HG03432 (cell line): ENCODE data around the gene TET3.

Experiments
- ATAC-seq: cut with Tn5 transposase; IDR thresholded peaks from one replicate; pipeline ENCODE4 v1.9.1; 2021; ENCODE audit warnings: mild to moderate bottlenecking, moderate library complexity; ENCODE audit not compliant: unreplicated experiment

The TET3 gene

DNA sequence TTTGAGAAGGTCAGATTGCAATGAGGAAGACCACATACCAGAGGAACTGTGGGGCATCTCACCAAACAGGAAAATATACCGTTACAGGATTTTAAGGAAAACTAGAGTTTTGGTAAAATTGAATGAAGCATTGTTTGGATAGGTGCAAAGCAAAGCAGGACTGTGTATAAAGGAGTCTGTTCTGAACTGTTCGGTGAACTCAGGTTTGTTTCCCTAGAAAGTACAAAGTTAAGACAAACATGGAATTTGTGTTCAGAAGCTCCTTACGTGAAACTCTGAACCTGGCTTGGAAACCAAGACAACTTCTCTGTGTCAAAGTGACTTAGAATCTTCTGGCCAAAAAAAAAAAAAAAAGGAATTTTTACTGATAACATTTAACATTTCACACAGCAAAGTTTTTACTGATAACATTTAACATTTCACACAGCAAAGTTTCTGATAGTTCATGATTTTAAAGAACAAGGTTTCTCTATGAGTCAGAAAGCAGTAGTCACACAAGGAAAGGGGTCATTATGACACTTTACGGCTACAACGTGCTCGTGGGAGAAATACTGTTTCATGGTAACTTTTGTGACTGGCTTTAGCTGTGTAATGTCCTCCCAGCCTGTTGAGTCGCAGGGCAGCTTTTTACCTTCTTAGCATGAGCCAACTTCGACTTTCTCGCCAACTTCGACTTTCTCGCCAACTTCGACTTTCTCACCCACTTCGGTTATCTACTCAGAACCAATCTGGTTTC, 21.2 kb upstream of the TET3 start:
- ATAC-seq, result peak; percentile 73

DNA sequence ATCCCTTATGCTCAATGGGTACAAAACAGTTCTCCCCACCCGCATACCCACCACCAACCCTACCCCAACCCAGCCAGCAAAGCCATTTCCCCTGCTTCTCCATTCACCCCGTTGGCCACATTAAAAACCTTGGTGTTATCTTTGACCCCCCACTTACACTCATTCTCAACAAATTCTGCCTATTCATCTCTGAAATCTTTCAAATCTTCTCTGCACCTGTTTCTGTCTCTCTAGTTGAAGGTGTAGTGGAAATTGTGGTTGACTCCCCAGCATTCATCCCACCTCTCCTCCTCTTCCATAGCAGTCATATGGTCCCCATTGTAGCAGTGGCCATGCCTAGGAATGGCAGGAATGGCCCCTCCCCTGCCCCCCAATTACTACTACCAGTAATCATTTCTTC, 20.5 kb upstream of the TET3 start:
- ATAC-seq, result peak; percentile 24

DNA sequence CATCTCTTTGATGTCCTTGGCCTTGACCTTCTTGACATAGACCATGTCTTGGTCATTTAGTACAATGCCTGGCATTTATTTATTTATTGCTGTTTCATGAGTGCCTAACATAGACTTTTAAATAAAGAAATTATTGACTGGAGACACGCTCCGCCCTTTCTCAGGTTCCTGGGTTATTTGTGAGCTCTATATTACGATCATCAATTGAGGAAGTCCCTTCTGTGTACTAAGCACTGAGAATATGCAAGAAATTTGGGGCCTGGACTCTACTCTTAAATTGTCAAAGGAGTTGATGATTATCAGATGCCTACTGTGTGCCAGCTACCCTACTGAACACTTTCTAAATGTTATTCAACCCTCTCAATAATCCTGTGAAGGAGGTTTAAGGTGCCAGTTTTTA, 19.7 kb upstream of the TET3 start:
- ATAC-seq, result no peak

DNA sequence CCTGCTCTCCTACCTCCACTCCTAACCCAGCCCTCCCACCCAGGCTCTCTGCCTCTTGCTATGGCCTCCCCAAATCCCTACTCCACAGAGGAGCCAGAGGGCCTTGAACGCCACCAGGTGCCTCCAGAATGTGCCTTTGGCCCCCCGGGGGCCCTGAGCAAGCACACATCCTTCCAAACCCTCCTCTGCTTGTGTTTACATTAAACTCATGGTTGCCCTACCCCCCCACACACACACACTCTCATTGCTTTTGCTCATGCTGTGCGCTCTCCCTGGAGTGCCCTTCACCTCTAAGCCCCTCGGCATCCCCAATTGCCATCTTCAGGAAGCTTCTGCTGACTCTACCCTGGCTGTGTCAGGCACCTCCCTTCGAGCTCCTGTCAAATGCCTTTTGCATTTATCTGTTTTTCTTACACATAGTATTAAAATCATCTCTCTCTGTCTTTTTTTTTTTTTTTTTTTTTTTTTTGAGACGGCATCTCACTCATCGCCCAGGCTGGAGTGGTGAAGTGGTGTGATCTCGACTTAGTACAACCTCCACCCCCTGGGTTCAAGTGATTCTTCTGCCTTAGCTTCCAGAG, 16.3 kb upstream of the TET3 start:
- no peak for ATAC-seq

DNA sequence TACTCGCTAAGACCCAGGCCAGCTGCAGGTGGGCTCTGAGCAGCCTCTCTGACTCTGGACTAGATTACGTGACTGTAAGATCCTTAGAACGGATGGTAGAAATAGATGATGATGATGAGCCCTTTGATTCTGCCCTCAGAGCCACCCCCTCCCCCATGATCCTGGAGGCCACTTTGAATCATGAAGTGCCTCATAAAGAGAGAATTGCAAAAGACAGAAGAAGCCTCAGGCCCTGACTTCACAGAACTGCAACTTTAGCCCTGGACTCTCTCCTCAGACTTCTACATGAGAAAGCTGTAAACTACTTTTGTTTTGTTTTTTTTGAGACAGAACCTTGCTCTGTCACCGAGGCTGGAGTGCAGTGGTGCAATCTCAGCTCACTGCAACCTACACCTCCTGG, 15.4 kb upstream of the TET3 start:
- ATAC-seq, result no peak

DNA sequence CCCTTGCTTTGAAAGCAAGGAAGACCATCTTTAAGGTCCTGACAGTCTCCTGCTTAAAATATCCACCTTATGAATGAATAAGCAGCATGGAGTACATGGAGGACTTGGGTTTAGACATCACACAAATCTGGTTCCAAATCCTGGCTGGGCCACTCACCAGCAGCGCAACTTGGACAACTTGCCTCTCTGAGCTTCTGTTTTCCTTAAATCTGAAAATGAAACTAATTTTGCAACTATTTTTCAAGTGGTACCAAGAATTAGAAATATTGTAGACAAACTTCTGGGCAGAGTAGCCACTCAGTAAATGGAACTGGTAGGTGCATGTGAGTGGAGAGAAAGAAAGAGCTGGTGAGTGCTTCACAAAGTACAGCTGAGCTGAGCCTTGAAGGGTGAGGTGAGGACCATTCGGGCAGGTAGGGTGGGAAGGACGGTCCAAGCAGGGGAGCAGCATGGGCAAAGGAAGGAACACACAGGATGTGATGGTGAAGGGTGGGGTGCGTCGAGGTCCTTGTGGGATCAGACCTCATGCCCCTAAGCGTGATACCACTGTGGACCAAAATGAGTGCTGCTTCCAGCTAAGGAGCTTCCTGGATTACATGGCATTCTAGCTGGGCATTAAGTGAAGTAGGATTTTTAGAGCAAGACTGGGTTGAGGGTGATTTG, 14.4 kb upstream of the TET3 start:
- no peak for ATAC-seq

DNA sequence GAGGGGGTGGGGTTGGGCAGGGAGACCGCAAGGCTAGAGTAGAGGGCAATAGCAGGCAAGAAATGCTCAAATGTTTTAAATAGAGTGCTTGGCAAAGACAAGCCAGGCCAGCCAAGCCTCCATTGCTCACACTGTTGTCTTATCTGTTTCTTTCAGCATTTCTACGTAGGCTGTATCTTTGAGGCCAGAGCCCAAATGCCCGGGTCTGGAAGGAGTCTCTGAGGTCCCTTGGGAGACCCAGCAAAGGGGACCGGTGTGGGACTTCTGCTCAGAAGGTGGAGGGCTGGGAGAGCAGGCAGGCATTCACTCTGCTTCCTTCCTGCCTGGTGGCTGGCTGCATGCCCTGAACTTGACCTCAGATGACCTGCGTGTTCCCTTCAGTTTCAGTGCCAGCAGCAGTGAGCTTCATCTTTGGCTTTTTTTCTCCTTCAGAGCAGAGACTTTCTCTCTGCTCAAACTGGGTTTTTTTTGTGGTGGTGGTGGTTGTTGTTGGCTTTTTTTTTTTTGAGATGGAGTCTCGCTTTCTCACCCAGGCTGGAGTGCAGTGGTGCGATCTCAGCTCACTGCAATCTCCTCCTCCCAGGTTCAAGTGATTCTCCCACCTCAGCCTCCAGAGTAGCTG, 13.7 kb upstream of the TET3 start:
- peak; percentile 87 for ATAC-seq

DNA sequence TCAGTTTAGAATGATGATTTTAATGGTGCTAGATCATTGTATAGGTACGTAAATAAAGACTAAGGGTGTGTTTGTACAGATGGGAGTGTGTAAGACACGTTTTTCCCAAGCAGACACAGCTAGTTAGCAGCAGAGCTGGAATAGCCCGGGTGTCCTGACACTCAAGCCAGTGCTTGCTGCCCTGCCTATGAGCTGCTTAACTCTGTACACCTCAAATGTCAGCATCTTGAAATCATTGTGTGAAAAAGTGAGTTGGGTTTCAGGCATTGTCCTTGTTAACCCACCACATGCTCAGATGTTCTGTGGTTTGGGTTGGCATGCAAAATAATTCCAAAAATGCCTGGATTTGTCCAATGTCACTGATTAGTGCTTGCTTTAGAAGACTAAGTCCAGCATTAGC, 13.0 kb upstream of the TET3 start:
- ATAC-seq, result no peak

DNA sequence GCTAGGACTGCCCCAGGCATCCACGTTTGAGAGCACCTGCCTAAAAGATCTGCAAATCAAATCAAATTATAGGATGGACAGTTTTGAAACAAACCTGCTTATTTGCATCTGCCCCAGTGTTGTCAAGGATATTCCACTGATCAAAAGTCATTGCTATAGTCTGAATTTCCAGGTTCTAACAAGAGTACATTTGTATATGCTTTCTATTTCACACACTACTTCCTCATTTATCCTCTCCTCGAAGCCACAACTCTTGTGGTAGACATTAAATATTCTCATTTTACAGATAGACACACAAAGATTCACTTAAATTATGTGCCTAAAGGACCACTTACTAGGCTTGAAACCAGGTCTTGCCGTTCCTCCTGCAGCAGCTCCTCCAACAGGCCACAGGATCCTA, 11.9 kb upstream of the TET3 start:
- peak; percentile 38 for ATAC-seq

DNA sequence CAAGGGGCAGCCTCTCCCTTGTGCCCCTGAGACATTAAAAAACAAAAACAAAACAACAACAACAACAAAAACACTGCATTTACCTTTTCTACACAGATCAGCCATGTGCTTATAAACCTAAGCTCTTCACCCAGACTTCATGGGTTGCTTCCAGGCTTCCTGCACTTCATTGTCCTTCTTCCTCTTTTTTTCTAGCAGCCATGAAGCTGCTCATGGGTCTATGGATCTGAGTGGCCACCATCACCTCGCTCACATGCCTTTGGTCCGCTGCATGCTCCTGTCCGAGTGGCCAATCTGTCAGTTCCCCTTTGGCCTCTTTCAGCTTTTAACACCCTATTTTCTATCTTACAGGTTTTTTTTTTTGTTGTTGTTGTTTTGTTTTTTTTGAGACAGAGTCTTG, 9.0 kb upstream of the TET3 start:
- ATAC-seq, result no peak

DNA sequence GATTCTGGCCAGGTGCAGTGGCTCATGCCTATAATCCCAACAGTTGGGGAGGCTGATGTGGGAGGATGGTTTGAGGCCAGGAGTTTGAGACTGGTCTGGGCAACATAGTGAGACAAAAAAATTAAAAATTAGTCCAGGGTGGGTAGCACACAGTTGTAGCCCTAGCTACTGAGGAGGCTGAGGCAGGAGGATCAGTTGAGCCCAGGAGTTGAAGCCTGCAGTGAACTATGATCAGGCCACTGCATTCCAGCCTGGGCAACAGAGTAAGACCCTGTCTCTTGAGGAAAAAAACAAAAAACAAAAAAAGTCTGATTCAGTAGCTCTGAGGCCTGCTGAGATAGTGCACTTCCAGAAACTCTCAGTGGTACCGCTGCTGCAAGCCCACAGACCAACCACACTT, 7.9 kb upstream of the TET3 start:
- ATAC-seq, result no peak

DNA sequence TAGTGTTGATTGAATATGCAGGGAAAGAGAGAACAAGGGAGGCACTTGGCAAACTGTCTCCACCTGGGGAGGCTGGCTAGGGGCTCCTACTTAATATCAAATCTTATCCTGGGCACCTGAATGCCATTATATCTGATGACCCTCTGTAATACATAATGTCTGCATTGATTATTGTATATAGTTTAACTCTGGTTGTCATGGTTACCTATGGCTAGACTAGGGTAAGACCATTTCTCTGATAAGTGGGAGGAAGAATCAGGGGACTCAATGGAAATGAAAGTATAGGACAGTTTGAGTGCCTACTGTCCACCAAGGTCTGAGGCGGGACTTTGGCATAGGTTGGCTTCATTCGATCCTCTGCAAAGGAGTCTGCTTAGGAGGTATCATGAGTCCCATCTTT, 7.2 kb upstream of the TET3 start:
- ATAC-seq, result no peak

DNA sequence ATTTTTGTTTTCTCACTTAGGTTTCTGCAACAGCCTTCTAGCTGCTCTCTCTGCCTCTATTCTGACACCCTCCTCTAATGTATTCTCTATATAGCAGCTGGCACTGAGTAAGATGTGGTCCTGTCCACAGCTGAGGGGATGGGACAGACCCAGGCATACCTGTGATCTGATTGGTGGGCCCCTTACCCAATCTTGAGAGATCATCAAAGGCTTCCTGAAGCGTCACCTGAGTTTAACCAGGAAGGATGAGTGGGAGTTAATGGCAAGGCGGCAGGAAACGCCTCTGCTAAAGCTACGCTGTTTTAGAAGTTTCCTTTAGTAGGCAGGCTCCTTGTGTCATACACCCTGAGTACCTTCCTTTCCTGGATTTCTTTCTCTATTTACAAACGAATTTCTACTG, 5.7 kb upstream of the TET3 start:
- peak; percentile 55 for ATAC-seq

DNA sequence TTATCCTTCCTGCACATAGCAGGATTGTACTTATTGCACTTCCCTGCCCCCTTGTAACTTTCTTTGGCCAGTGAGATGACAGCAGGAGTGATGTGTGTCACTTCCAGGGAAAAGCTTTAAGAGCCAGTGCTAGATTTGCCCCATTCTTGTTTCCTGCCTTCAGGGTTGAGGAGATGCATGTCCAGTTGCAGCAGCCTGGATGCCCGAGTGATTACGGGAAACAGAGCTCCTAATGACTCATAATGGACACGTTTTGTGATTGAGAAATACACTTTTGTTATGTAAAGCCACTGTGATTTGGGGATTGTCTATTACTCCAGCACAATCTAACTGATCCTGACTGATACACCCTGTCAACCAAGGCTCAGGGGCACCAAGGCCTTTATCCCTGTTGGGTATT, 5.0 kb upstream of the TET3 start:
- ATAC-seq, result no peak

DNA sequence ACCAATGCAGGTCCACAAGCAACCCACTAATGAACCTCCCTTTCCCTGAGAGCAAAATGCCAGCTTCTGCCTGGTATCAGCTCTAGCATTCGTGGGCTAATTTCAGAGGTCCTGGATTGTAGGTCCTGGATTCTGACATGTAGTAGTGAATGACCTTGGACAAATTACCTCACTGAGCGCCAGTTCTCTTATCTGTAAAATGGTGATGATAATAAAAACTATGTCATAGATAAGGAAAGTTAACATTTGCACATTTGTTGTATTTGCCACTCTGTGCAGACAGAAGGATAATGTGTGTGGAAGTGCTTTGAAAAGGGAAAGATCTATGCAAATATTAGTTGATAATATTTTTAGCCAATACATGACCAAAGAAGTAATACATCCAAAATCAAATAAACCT, 4.1 kb upstream of the TET3 start:
- no peak for ATAC-seq

DNA sequence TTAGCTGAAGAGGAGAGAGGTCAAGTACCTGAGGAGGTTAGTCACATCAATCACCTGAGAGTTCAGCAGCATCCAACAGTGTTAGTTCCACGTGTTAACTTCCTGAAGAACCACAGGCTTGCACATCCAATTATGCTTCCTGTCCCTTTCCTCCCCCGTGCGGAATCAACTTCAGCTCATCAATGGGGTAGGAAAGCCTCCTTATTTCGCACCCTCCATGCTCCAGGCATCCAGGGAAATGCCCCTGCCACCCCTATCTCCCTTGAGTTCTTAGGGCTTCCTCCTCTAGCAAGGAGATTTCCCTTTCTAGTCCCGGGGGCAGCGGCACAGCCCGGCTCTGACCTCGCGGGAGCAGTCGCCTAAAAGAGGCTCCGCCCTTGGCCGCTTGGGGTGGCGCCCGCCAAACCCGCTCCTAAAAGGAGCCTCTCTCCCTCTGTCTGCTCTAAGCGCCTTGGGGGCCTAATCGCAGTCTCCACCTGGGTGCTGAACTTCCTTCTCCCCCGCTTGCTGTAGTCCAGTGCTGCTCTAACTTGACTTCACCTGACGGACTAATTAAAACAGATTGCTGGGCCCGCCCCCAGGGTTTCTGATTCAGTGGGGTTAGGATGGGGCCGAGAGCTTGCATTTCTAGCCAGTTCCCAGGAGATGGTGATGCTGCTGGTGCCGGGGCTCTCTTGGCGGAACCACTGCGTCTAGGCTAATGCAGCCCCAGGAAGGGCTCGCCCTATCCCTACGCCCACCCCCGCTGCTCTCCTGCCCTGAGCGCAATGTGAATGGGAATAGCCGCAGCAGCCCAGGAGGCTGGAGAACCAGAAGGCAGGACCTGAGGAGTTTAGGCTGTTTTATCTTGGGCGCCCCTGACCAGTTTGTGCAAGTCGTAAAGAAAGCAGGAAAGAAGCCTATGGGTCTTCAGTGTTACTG, 3.4 kb upstream of the TET3 start:
- ATAC-seq, result peak; percentile 36

DNA sequence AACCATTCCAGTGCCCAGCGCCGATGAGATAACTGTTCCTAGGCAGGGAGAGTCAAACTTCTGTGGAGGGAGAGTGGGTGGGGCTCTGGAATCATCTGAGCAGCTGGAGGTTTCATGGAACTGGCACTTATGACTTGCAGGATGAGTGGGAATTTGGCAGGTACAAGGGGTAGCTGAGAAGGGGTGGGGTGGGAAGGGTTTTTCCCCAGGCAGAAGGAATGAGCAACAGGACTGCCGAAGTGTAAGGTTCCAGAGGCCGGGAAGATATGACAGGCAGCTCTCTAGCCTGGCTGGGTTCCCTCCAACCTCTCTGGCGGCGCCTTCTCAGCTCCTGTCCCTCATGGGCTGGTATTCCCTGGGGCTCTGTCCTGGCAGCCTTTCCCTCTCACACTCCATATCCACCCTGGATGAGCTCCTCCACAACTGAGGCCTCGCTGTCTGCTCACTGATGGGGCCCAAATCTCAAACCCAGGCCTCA, 2.5 kb upstream of the TET3 start:
- ATAC-seq, result no peak

DNA sequence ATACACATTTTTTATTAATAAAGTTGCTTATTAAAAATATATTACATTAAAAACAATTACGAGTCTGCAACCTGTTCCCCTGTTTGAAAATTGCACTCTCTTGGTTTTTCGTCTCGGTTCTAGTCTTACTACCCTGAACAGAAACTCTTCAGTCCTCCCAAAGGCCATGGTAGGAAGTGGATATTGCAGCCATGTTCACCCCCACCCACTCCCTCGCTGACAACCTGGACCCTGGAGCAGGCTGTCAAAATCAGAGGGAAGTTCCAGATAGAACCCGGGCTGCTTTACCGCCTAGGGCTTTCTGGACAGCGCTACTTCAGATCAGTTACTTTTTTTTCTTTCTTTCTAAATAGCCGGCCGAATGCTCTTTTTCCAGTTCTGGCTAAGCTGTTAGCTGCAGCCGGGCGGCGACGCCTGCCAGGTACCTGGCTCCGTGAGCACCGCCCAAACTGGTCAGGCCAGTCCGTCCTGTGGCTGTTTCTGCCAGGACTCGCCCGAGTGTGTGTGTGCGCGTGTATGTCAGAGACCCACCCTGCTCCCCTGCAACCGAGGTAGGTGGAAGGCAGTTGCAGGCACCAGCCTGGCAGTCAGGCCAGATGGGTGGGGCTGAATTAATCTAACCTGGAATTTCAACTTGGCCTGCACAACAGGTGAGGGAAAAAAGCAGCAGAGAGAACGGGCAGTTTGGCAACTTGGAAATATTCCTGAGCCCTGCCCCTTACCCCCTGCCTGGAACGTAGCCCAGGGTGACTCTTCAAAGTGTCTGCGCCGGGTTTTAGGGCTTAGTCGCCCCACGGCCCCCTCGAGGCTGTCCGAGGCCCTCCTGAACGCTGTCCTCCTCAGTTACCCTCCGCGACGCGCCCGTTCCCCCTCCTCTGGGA, 1.1 kb upstream of the TET3 start:
- no peak for ATAC-seq

DNA sequence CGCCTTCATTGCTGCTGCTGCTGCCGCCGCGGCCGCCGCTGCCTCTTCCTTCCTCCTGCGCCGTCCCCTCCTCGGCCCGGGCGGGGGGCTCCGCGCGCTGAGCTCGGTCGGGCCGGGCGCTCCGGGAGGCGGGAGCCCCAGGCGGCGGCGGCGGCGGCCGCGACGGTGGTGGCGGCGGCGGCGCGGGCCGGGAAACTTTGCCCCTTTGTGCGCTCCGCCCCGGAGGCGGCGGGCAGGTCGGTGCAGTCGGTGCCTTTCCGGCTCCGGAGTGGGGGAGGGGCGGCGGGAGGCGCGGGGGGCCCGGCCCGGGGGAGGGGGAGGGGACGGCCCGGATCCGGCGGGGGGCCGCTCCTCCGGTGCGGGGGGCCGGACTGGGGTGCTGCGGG, 205 bp downstream of the TET3 start:
- peak; percentile 17 for ATAC-seq
